Duodenal mucosa (tissue), 2 donors: ENCODE results near the gene RBM33.

Experiments
- H3K27ac ChIP-seq: one replicate; pipeline ENCODE4 v1.7.0; 2013; ENCODE audit warnings: low read depth, low read length
- H3K27me3 ChIP-seq, 2 donors: one replicate each; pipeline ENCODE4 v1.7.0; 2013; ENCODE audit warnings: low read length in 2 of 2, control low read depth in 1 of 2; ENCODE audit not compliant: insufficient read depth in 2 of 2, control insufficient read depth in 1 of 2
- H3K36me3 ChIP-seq, 2 donors: one replicate each; pipeline ENCODE4 v1.7.0; 2013; ENCODE audit warnings: low read length in 2 of 2, control low read depth in 1 of 2; ENCODE audit not compliant: insufficient read depth in 2 of 2, control insufficient read depth in 1 of 2
- H3K4me1 ChIP-seq, 2 donors: one replicate each; pipeline ENCODE4 v1.7.0; 2013; ENCODE audit warnings: low read length in 2 of 2, control low read depth in 1 of 2; ENCODE audit not compliant: insufficient read depth in 2 of 2, control insufficient read depth in 1 of 2
- H3K4me3 ChIP-seq, 2 donors: one replicate each; pipeline ENCODE4 v1.7.0; 2013; ENCODE audit warnings: low read length in 2 of 2, low read depth in 1 of 2
- H3K9ac ChIP-seq, 2 donors: one replicate each; pipeline ENCODE4 v1.7.0; 2013; ENCODE audit warnings: low read length in 2 of 2, low read depth in 1 of 2
- H3K9me3 ChIP-seq, 2 donors: one replicate each; pipeline ENCODE4 v1.7.0; 2013; ENCODE audit warnings: low read length in 2 of 2, control low read depth in 1 of 2; ENCODE audit not compliant: control insufficient read depth in 1 of 2

RBM33 gene

GRCh38 chr7:155699180-155699579 lies 54.7 kb downstream of the RBM33 start:
- H3K9me3 ChIP-seq: no peaks in the 10 kb centered on the region
- peaks cover 24 to 35% of the 10 kb centered on the region in 2 donors for H3K4me1 ChIP-seq
- no peak overlapping the region for H3K4me3 ChIP-seq
- H3K36me3 ChIP-seq: peaks cover 18 to 37% of the 10 kb centered on the region in 2 donors
- no peaks in the 10 kb centered on the region for H3K27me3 ChIP-seq
- no peak overlapping the region for H3K9ac ChIP-seq
- no peak overlapping the region for H3K27ac ChIP-seq

- Histone ChIP-seq H3K4me3 (no peak overlapping the region), H3K27me3 (no peaks in the 10 kb centered on the region), H3K9ac (no peak overlapping the region), H3K36me3 (peaks cover 18 to 46% of the 10 kb centered on the region in 2 donors), H3K4me1 (peaks cover 24 to 35% of the 10 kb centered on the region in 2 donors), H3K27ac (no peak overlapping the region), H3K9me3 (no peaks in the 10 kb centered on the region)
Measured at GRCh38 chr7:155700847-155701246, 56.4 kb downstream of the RBM33 start.

DNA sequence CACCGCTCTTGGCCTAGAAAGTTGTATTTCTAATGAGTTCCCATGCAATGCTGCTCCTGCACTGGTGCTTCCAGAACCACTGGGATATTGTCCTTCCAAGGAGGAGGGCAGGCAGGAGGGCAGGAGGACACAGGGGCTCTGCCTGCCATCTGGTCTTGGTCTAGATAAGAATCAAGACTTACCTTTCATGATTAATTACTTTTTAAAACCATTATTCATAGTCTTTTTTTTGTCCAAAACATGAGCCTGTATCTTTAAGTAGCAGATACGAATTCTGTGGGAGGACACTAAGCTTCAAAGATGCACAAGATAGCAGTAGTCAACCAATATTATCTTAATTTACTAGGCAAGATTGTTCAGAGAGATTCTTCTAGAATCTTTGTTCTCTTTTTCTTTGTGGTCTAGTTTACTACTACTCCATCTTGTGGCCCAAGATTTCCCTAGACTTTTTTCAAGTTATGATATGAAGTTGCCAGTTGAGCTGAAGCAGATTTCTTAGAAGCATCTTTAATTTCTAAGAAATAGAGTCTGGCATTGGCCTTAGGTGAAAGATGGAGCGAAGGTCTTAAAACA lies 57.6 kb downstream of the RBM33 start:
- Histone ChIP-seq H3K9ac (no peak overlapping the region), H3K36me3 (peaks cover 18 to 55% of the 10 kb centered on the region in 2 donors), H3K9me3 (no peaks in the 10 kb centered on the region), H3K4me1 (peaks cover 24 to 35% of the 10 kb centered on the region in 2 donors), H3K4me3 (no peak overlapping the region), H3K27ac (no peak overlapping the region), H3K27me3 (no peaks in the 10 kb centered on the region)

DNA sequence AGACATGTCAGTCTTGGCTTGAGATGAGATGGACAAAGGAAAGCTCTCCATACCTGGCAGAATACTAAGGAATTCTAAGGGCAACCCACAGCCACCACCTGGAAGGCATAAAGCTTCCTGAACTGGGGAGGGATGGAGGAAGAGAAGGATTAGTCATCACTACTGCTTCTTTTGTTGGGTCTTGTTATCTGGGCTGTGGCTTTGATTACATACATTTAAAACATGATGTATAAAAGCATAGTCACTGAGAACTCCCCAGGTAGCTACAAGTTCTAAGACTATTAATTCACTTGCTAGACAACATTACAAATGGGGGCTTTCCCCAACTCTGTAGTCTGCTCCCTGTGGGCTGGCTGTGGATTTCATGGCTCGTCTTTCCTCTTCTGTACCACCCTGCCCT lies 58.2 kb downstream of the RBM33 start:
- Histone ChIP-seq H3K27ac (no peak overlapping the region), H3K27me3 (no peaks in the 10 kb centered on the region), H3K9ac (no peak overlapping the region), H3K4me1 (peaks cover 24 to 35% of the 10 kb centered on the region in 2 donors), H3K36me3 (peaks cover 18 to 60% of the 10 kb centered on the region in 2 donors), H3K9me3 (no peaks in the 10 kb centered on the region), H3K4me3 (no peak overlapping the region)

DNA sequence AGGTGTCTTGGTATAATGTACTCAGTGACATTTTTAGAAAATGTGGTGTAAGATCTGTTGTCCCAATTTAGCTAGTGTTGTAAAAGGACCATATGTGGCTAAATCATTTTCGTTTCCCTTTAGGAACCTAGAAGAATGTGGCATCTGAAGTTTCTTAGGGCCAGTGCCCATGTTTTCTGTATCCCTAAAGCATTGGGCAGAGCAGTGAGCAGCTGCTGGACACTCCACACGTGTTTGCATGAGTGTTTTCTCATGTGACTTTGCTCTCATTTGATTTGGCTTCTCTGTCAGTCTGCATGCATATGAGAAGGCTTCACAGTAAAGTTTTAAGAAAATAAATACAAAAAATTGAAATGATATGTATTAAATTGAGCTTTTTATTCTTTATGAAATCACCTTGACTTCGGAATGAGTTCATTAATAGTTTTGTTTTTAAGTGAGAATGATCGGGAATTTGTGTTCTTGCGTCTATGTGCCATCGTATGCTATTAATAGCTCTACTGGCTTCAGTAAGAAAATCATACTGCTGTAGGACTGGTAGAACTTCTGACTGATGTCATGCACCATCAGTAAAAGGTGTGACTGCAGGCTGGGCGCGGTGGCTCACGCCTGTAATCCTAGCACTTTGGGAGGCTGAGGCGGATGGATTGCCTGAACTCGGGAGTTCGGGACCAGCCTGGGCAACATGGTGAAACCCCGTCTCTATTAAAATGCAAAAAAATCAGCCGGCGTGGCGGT lies 61.3 kb downstream of the RBM33 start:
- no peaks in the 10 kb centered on the region for H3K27me3 ChIP-seq
- no peak overlapping the region for H3K4me3 ChIP-seq
- H3K36me3 ChIP-seq: peaks cover 24 to 88% of the 10 kb centered on the region in 2 donors

GRCh38 chr7:155706376-155706775 lies 61.9 kb downstream of the RBM33 start:
- H3K36me3 ChIP-seq: peaks cover 28 to 86% of the 10 kb centered on the region in 2 donors
- no peaks in the 10 kb centered on the region for H3K9me3 ChIP-seq

More for the DNA sequence above, 61.3 kb downstream of the RBM33 start:
- H3K9ac ChIP-seq: no peak overlapping the region
- H3K9me3 ChIP-seq: no peaks in the 10 kb centered on the region
- H3K4me1 ChIP-seq: peaks cover 15 to 19% of the 10 kb centered on the region in 2 donors
- H3K27ac ChIP-seq: no peak overlapping the region

DNA sequence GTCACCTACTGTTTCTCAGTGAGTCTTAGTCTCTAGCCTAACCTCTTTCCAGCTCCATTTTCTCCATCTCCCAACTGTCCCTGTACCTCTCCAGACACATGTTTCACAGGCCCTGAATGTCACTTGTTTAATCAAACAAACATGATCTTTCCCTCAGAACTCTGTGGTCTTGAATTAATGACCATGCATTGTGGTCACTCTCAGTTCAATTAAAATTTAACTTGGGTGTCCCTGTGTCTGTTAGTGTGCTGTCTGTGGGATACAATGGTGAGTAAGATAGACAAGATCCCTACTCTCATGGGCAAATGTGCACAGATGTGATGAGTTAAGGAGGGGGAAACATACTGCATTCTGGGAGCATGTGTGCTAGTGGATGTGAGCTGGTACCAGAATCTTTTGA lies 65.0 kb downstream of the RBM33 start:
- Histone ChIP-seq H3K4me3 (no peak overlapping the region), H3K4me1 (peaks cover 0 to 4% of the 10 kb centered on the region in 2 donors), H3K27me3 (no peaks in the 10 kb centered on the region), H3K9ac (no peak overlapping the region), H3K9me3 (no peaks in the 10 kb centered on the region), H3K27ac (no peak overlapping the region), H3K36me3 (peaks cover 25 to 84% of the 10 kb centered on the region in 2 donors)

More at GRCh38 chr7:155706376-155706775, 61.9 kb downstream of the RBM33 start:
- H3K27ac ChIP-seq: no peak overlapping the region
- no peaks in the 10 kb centered on the region for H3K27me3 ChIP-seq
- H3K9ac ChIP-seq: no peak overlapping the region
- no peak overlapping the region for H3K4me3 ChIP-seq
- H3K4me1 ChIP-seq: peaks cover 10 to 16% of the 10 kb centered on the region in 2 donors

DNA sequence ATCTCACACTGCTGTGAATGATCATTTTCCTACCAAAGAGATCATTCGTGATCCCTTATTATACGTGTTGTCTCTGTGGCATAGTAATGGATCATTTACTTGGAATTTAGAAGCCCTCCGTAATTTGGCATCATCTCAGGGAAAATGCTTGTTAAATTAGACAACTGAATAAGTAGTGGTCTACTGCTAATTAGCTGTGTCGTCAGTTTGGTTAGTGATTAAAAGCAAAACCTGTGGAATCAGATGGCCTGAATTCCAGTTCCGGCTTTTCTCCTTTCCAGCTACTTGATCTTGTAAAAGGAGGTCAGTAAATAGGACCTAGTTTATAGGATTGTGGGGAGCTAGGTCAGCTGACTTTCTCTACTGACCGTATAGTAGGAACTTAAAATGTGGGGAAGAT lies 65.6 kb downstream of the RBM33 start:
- Histone ChIP-seq H3K36me3 (peaks cover 27 to 89% of the 10 kb centered on the region in 2 donors), H3K27me3 (no peaks in the 10 kb centered on the region), H3K4me3 (no peak overlapping the region), H3K9ac (no peak overlapping the region), H3K27ac (no peak overlapping the region), H3K4me1 (peaks cover 2 to 4% of the 10 kb centered on the region in 2 donors), H3K9me3 (no peaks in the 10 kb centered on the region)

DNA sequence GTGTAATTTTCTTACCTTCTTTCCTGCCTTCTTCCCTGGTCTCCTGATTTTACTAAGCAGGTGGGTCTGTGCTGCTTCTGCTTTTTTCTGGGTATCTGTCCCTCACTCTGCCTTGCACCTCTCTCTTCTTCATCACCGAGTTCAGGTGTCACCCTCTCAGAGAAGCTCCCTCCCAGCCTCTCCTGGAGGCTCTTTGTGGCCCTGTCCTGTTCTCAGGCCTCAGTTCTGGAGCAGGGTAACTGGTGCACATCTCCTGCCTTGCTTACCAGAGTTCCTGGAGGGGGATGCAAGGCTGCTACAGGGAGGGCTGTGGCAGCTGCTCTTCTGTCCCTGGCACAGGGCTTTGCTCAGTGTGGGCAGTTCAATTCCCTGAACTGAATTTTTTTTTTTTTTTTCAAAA lies 66.1 kb downstream of the RBM33 start:
- no peaks in the 10 kb centered on the region for H3K27me3 ChIP-seq
- H3K4me3 ChIP-seq: no peak overlapping the region
- no peak overlapping the region for H3K27ac ChIP-seq
- H3K9ac ChIP-seq: no peak overlapping the region
- H3K4me1 ChIP-seq: peaks cover 4 to 7% of the 10 kb centered on the region in 2 donors
- no peaks in the 10 kb centered on the region for H3K9me3 ChIP-seq
- peaks cover 32 to 88% of the 10 kb centered on the region in 2 donors for H3K36me3 ChIP-seq

DNA sequence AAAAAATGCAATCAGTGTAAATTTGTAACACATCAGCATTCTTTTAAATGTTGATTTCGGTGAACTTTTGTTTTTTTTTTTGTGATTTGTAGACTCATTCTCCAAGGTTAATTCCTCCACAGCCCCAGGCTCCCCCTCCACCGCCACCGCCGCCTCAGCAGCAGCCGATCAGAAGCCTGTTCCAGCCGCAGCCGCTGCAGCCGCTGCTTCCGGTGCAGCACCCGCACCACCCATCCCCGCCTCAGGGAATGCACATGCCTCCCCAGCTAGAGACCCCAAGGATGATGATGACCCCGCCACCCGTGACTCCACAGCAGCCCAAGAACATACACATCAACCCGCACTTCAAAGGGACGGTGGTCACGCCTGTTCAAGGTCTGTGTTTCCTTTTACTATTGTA lies 66.6 kb downstream of the RBM33 start:
- no peaks in the 10 kb centered on the region for H3K27me3 ChIP-seq
- no peaks in the 10 kb centered on the region for H3K9me3 ChIP-seq
- H3K9ac ChIP-seq: no peak overlapping the region
- H3K27ac ChIP-seq: no peak overlapping the region
- H3K4me1 ChIP-seq: peaks cover 4 to 10% of the 10 kb centered on the region in 2 donors
- H3K36me3 ChIP-seq: peaks cover 33 to 83% of the 10 kb centered on the region in 2 donors
- no peak overlapping the region for H3K4me3 ChIP-seq
